HG03558 (cell line): ENCODE measurements around the gene FMN2.

Experiments
- ATAC-seq: cut with Tn5 transposase; IDR thresholded peaks from one replicate; pipeline ENCODE4 v1.9.1; 2021; ENCODE audit warnings: moderate number of reproducible peaks; ENCODE audit not compliant: unreplicated experiment; ENCODE audit errors: extremely low read depth

The FMN2 gene

DNA sequence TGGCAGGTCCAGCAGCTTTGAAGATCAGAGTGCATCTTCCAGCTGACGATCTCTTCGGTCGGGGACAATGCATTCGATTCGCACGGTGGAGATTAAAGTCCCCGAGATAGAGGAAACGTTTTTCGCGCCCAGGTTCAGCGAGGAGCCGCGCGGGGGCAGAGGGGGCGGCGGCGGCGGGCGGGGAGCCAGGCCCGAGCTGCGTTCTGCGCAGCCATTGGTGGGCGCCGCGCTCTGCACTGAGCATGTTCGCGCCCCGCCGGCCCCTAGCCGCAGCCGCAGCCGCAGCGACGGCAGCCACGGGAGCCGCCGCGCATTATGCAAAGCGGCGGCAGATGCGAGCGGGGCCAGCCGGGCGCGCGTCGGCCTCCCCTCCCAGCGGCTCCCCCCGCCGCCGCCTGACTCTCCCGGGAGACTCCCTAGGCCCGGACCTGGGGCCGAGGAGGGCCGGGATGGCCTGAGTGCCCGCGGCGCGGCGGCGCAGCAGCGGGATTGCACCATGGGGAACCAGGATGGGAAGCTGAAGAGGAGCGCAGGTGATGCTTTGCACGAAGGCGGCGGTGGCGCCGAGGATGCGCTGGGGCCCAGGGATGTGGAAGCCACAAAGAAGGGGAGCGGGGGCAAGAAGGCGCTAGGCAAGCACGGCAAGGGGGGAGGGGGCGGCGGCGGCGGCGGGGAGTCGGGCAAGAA is at the start of gene FMN2:
Gene FMN2, plus strand, starts transcription at position 270 of the 687 bp plus-strand sequence. Its CDS starts 227 bp downstream, at position 497.
- no peak for ATAC-seq

DNA sequence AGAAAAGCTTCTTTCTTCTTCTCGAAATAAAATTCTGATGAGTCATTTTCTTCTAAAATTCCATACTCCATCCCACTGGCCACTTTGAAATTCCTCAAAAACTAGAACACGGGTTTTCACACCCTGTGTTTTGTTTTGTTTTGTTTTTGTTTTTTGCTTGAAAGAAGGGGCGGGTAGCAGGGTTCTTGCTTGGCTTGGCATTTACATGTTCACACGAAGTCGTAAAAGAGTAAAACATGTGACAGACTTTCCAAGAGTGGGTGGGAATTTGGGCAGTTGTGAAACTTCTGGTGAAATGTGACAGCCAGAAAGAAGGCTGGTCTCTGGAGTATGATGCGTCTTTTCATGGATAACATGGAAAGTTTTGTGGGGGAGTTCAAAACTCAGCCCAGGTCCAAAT is 47.1 kb upstream of the FMN2 start:
- no peak for ATAC-seq

- no peak for ATAC-seq
These were observed 45.7 kb upstream of the FMN2 start for GRCh38 chr1:240046000-240046399.

GRCh38 chr1:240054109-240054701 is 37.5 kb upstream of the FMN2 start:
- ATAC-seq = no peak

DNA sequence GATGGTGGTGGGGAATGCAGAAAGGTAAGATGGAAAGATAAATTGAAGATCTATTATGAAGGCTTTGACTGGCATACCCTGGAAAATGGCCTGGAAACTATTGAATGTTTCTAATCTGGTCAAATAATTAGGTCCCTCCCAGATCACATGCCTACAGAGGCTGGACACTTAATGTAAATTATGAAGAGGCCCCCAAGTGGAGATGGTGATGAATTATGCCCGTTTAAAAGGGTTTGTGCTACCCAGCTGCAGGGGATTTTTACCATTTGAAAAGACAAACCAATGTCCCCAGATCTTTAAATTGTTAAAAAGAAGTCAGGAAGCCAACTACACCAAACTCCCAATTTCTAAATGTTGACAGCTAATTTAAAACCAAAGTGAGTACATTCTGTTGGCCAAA is 35.7 kb upstream of the FMN2 start:
- no peak for ATAC-seq

- ATAC-seq = no peak
These were observed 35.3 kb upstream of the FMN2 start for GRCh38 chr1:240056350-240056749.

DNA sequence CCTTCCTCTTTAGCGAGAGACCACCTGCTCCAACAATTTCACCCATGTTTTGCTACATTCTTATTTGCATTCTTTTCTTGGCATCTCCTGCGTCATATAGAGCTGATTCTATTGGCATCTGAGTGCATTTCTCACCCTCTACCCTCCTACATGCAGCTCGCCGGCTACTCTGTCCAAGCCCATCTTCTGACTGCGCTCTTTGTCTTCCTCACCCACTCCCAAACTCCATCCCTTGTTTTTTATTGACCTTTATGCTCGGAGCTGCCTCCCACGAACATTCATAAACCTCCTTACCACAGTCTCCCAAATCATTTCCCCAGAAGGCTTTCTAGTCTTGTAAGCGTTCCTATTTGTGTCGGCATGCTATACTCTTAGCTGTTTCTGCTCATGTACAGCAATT is 33.6 kb upstream of the FMN2 start:
- ATAC-seq = no peak

DNA sequence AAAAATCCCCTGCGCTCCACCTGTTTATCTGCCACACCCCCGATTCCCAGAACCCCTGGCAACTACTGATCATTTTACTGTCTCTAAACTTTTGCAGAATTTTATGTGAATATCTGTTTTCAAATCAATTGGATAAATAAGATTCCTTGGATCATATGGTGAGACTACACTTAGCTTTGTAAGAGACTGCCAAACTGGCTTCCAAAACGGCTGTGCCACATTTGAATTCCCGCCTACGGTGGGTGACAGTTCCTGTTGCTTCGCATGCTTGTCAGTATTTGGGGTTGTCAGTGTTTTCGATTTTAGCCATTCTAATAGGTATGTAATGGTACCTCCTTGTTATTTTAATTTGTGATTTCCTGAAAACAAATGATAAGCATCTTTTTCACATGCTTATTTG is 22.7 kb upstream of the FMN2 start:
- ATAC-seq = no peak

DNA sequence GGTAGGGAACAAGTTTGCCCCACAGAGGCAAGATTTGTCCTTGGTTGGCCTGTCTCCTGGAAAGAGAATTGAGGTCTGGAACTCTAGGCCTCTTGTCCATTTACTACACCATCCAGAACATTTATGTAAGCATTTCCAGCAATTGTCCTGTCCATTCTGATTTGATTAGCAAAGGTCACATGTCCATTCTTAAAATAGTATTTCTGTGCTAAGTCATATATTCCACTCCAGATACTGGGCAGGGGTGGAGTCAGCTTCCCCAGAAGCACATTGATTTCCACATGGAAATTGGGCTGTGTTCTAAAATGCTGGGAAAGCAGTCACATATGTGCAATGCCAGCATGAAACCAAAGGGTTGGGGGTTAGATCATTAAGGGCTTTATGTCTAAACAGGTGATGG is 21.5 kb upstream of the FMN2 start:
- no peak for ATAC-seq

GRCh38 chr1:240073097-240073496 is 18.6 kb upstream of the FMN2 start:
- ATAC-seq = no peak

DNA sequence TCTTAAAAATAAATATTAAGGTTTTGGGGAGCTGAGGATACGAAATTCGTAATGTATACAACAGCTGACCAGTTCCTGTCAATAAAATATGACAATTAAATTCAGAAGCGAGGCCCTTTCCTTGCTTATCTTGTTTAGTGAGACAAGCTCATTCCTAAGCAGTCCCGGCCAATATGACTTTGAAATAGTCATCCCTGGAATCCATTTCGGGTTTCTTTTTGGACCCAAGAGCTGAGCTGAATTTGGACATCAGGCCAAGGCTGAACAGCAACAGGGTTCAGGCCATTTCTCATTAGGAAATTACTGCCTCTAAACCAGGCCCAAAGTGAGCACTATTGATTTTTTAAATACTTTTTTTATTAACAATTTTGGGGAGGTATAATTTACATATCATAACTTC is 17.3 kb upstream of the FMN2 start:
- ATAC-seq = no peak

DNA sequence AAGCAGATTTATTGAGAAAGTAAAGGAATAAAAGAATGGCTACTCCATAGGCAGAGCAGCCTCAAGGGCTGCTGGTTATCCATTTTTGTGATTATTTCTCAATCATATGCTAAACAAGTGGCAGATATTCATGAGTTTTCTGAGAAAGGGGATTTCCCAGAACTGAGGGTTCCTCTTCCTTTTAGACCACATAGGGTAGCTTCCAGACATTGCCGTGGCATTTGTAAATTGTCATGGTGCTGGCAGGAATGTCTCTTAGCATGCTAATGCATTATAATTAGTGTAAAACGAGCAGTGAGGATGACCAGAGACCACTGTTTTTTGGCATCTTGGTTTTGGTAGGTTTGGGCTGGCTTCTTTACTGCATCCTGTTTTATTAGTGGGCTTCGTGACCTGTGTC is 16.8 kb upstream of the FMN2 start:
- no peak for ATAC-seq

DNA sequence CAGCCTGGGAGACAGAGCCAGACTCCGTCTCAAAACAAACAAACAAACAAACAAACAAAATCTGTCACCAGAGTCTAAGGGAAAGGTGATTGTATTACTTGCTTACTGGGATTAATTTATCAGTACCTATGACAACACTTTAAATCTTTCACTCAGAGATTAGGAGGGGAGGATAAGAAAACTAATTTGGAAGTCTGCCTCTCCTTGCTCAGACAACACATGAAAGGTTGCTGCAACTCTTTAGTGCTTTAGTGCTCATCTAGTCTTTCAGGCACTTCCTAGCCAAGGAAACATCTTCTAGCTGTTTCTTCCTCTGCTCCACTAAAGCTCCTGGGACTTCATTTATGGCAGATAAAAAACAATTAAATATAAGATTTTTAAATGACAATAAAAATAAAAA is 7.3 kb upstream of the FMN2 start:
- no peak for ATAC-seq

DNA sequence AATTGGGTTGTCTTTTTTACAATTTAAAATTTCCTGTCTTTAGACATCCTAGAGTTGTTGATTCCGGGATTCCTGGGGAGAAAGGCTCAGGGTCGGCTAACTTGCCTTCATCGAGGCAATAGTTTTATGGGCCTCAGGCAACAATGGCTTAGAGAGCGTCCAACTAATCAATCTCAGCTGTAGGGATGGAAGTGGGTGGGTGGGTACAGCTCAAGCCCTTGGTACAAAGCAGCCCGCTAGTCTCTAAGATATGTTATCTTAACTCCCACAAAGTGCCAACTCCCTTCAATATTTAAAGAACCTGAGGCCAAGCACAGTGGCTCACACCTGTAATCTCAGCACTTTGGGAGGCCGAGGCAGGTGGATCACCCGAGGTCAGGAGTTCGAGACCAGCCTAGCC is 6.9 kb upstream of the FMN2 start:
- no peak for ATAC-seq

- no peak for ATAC-seq
These were observed 5.0 kb upstream of the FMN2 start for GRCh38 chr1:240086726-240087125.

- no peak for ATAC-seq
These were observed 1.7 kb upstream of the FMN2 start for GRCh38 chr1:240090014-240090413.

GRCh38 chr1:240090957-240091600 is 604 bp upstream of the FMN2 start:
- ATAC-seq = no peak

DNA sequence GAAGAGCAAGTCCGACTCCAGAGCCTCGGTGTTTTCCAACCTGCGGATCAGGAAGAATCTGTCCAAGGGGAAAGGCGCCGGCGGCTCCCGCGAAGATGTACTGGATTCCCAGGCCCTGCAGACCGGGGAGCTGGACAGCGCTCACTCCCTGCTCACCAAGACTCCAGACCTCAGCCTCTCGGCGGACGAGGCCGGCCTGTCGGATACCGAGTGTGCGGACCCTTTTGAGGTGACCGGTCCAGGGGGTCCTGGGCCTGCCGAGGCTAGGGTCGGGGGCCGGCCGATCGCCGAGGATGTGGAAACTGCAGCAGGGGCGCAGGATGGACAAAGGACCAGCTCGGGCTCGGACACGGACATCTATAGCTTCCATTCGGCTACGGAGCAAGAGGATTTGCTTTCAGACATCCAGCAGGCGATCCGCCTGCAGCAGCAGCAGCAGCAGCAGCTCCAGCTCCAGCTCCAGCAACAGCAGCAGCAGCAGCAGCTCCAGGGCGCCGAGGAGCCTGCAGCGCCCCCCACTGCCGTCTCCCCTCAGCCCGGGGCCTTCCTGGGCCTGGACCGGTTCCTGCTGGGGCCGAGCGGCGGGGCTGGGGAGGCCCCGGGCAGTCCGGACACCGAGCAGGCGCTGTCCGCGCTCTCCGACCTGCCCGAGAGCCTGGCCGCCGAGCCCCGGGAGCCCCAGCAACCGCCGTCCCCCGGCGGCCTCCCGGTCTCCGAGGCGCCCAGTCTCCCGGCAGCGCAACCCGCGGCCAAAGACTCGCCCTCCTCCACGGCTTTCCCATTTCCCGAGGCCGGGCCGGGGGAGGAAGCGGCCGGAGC is 827 bp downstream of the FMN2 start:
- no peak for ATAC-seq

GRCh38 chr1:240093120-240093961 is 1.7 kb downstream of the FMN2 start:
- no peak for ATAC-seq
